Lower leg skin (tissue), 4 donors: ENCODE data around the gene ENTPD6. TPM values are rescaled to one million over a fixed set of nuclear protein-coding genes. Genes with fewer than 3 reads are reported as not detected.

Experiments
- DNase-seq, 2 donors: peaks; one replicate each; pipeline ENCODE4 v3.0.0-alpha.2; 2019; ENCODE audit warnings: low spot score in 2 of 2
- H3K4me3 ChIP-seq: fragments of 200-600 bp; sonication (generic); 2 replicates; pipeline ENCODE4 v1.5.1; 2017; ENCODE audit warnings: mild to moderate bottlenecking, low read depth; ENCODE audit not compliant: poor library complexity, severe bottlenecking
- POLR2A ChIP-seq, 2 donors: fragments of 450-650 bp; IDR thresholded peaks; one replicate each; pipeline ENCODE4 v1.6.1; 2016 to 2017; ENCODE audit warnings: antibody characterized with exemption in 2 of 2, mild to moderate bottlenecking in 1 of 2, moderate library complexity in 1 of 2
- WGBS, 2 donors: methylation state at CpG; one replicate each; pipeline ENCODE4 v1.1.5; 2018; 5-methylcytosine and 5-hydroxymethylcytosine counted together
- intact Hi-C: fragments of 100-400 bp; cut with DNase I; formaldehyde crosslinking; loops from one replicate; pipeline ENCODE4 v1.15.0; 2023; ENCODE audit warnings: low total_unique reads
- total RNA-seq, 4 donors: library from RNA; depleted of rRNA; stranded (reverse); fragments of >200 nt; gene quantifications; one replicate each; pipeline ENCODE4 v1.1.0, GENCODE V29; 2016
- TF ChIP-seq, protein P1 (sequence below), 3 donors: fragments of 450-650 bp; IDR thresholded peaks; one replicate each; pipeline ENCODE4 v1.5.1; 2016; ENCODE audit warnings: antibody characterized with exemption in 3 of 3, mild to moderate bottlenecking in 3 of 3, moderate library complexity in 2 of 3

ENTPD6 gene
- total RNA-seq, 4 donors from 2014 or later, result 37.5 to 59.7 (median 43.0) TPM

- TF ChIP-seq, protein P1, sequence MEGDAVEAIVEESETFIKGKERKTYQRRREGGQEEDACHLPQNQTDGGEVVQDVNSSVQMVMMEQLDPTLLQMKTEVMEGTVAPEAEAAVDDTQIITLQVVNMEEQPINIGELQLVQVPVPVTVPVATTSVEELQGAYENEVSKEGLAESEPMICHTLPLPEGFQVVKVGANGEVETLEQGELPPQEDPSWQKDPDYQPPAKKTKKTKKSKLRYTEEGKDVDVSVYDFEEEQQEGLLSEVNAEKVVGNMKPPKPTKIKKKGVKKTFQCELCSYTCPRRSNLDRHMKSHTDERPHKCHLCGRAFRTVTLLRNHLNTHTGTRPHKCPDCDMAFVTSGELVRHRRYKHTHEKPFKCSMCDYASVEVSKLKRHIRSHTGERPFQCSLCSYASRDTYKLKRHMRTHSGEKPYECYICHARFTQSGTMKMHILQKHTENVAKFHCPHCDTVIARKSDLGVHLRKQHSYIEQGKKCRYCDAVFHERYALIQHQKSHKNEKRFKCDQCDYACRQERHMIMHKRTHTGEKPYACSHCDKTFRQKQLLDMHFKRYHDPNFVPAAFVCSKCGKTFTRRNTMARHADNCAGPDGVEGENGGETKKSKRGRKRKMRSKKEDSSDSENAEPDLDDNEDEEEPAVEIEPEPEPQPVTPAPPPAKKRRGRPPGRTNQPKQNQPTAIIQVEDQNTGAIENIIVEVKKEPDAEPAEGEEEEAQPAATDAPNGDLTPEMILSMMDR (IDR thresholded peaks at IDR 0.05), result no peak
- TF ChIP-seq POLR2A (IDR thresholded peaks at IDR 0.05), result no peak
- H3K4me3 ChIP-seq, result no peak overlapping the region
- 76 to 80% methylated on average over 5 of the region's 5 CpGs for WGBS, 2 donors
- intact Hi-C loops, result no loop called here
- no peak for DNase-seq
Observed at GRCh38 chr20:25212242-25212641, 16.7 kb downstream of the ENTPD6 start.

DNA sequence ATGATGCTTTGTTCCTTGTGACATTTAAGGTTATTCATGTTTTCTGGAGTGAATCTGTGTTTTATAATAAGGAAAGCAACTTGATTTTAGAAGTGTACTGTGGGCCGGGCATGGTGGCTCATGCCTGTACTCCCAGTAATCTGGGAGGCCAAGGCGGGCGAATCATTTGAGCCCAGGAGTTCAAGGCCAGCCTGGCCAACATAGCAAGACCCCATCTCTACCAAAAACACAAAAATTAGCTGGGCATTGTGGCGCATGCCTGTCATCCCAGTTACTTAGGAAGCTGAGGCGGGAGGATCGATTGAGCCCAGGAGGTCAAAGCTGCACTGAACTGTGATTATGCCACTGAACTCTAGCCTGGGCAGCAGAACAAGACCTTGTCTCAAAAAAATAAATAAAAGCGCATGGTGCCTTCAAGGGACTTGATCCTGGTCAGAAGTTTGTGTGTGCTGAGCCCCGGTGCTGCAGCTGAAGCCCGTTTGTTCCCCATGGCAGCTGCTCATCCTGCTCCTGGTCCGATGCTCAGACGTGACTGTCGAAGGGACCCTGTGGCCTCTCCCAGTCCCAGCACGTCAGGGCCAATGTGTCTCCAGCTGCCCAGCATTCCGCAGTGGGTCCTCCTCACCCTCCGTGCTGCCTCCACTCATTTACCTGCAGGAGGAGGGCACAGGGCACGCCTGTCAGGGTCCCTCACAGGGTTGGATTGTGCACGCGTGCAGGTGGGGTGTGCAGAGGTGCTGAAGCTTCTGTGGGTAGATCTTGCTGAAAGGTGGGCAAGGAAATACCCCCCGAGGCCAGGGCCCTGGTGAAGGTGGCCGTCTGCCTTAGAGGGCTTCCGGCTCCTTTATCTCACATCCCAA, 18.3 kb downstream of the ENTPD6 start:
- 90 to 95% methylated on average over 18 to 21 of the region's 21 CpGs for WGBS, 2 donors
- intact Hi-C loops, result no loop called here
- TF ChIP-seq, protein P1 (IDR thresholded peaks at IDR 0.05), result no peak
- TF ChIP-seq POLR2A (IDR thresholded peaks at IDR 0.05), result no peak
- peak in 1 of 2 donors; percentile 74 for DNase-seq
- H3K4me3 ChIP-seq, result no peak overlapping the region

GRCh38 chr20:25214426-25214790, 18.9 kb downstream of the ENTPD6 start:
- intact Hi-C loops, result no loop called here
- DNase-seq, result peak in 1 of 2 donors; percentile 57
- H3K4me3 ChIP-seq, result no peak overlapping the region
- TF ChIP-seq, protein P1 (IDR thresholded peaks at IDR 0.05), result no peak
- no peak for TF ChIP-seq POLR2A (IDR thresholded peaks at IDR 0.05)
- 70 to 71% methylated on average over 7 of the region's 7 CpGs for WGBS, 2 donors

- WGBS, 2 donors, result 95 to 97% methylated on average over 7 of the region's 7 CpGs
- TF ChIP-seq, protein P1 (IDR thresholded peaks at IDR 0.05), result no peak
- no peak for TF ChIP-seq POLR2A (IDR thresholded peaks at IDR 0.05)
- intact Hi-C loops, result no loop called here
- peak in 1 of 2 donors; percentile 43 for DNase-seq
- H3K4me3 ChIP-seq, result no peak overlapping the region
Observed at GRCh38 chr20:25214819-25215218, 19.3 kb downstream of the ENTPD6 start.

DNA sequence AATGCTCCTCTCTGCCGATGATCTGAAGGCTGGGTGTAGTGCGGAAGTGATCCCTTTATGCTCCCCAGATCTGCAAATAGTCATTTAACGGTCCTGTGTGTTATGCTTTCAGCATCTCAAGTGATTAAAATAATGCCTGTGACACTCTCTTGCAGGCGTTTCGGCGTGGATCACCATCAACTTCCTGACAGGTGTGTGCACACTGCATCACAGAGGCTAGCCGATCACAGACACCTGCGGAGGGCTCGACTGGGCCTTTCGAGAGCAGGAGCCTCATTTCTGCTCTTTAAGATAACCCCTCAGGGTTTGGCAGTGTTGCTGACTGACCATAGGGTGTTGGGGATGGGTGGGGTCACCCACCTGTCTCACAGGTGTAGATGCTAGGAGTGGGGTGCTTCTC, 20.0 kb downstream of the ENTPD6 start:
- 94 to 95% methylated on average over 10 of the region's 10 CpGs for WGBS, 2 donors
- TF ChIP-seq, protein P1 (IDR thresholded peaks at IDR 0.05), result no peak
- TF ChIP-seq POLR2A (IDR thresholded peaks at IDR 0.05), result no peak
- intact Hi-C loops, result no loop called here

More for the DNA sequence above, 20.0 kb downstream of the ENTPD6 start:
- peak in 1 of 2 donors; percentile 50 for DNase-seq
- no peak overlapping the region for H3K4me3 ChIP-seq
